Lung (tissue), 12 donors: ENCODE results near the gene HNRNPLL. TPM values are rescaled to one million over a fixed set of nuclear protein-coding genes. Genes with fewer than 3 reads are reported as not detected.
A peak's percentile ranks its signal among the peaks of the same experiment; 100 is the strongest.

Experiments used
- ATAC-seq: fragments of 200-7000 bp; cut with Tn5 transposase; one replicate; pipeline ENCODE4 v1.9.1; 2020; ENCODE audit warnings: moderate number of reproducible peaks; ENCODE audit not compliant: insufficient read depth, low FRiP score
- DNase-seq, 3 donors: peaks; one replicate each; pipeline ENCODE4 v3.0.0-alpha.2; 2013 to 2017
- H3K27ac ChIP-seq, 2 donors: one replicate each; pipeline ENCODE4 v1.5.1; 2013; ENCODE audit warnings: mild to moderate bottlenecking in 2 of 2, moderate library complexity in 2 of 2, control low read depth in 1 of 2, inconsistent platforms in 1 of 2, low read depth in 1 of 2, low read length in 1 of 2
- H3K27me3 ChIP-seq, 3 donors: one replicate each; pipeline ENCODE4 v1.5.1; 2013; ENCODE audit warnings: low read length in 2 of 3; ENCODE audit not compliant: control insufficient read depth in 3 of 3, insufficient read depth in 3 of 3
- H3K36me3 ChIP-seq, 4 donors: one replicate each; pipeline ENCODE4 v1.5.1; 2013; ENCODE audit warnings: low read length in 4 of 4, mild to moderate bottlenecking in 1 of 4, moderate library complexity in 1 of 4; ENCODE audit not compliant: control insufficient read depth in 4 of 4, insufficient read depth in 4 of 4
- H3K4me1 ChIP-seq, 5 donors: one replicate each; pipeline ENCODE4 v1.5.1; 2013; ENCODE audit warnings: low read length in 5 of 5, mild to moderate bottlenecking in 2 of 5, moderate library complexity in 1 of 5; ENCODE audit not compliant: control insufficient read depth in 5 of 5, insufficient read depth in 5 of 5
- H3K4me3 ChIP-seq: one replicate; pipeline ENCODE4 v1.5.1; 2013; ENCODE audit warnings: mild to moderate bottlenecking, control low read depth, moderate library complexity
- H3K9ac ChIP-seq, 2 donors: one replicate each; pipeline ENCODE4 v1.5.1; 2013; ENCODE audit warnings: low read length in 2 of 2, control low read depth in 1 of 2; ENCODE audit not compliant: insufficient read depth in 1 of 2
- H3K9me3 ChIP-seq, 4 donors: one replicate each; pipeline ENCODE4 v1.5.1; 2013; ENCODE audit warnings: low read length in 3 of 4, mild to moderate bottlenecking in 1 of 4, moderate library complexity in 1 of 4; ENCODE audit not compliant: control insufficient read depth in 4 of 4, insufficient read depth in 3 of 4
- WGBS, 2 donors: extraction: QIAGEN DNeasy Blood & Tissue Kit; methylation state at CpG; one replicate each; pipeline ENCODE4 v1.1.7; 2013; 5-methylcytosine and 5-hydroxymethylcytosine counted together
- polyA plus RNA-seq, 2 donors: library from polyadenylated mRNA; stranded (reverse); fragments of 200-250 nt; gene quantifications; one replicate each; pipeline ENCODE4 v1.2.1, GENCODE V29; 2013
- total RNA-seq, 2 donors: library from RNA; depleted of rRNA in 1 of 2; stranded (reverse); fragments of >200 nt in 1 of 2; gene quantifications; one replicate each; pipeline ENCODE4 v1.2.1, GENCODE V29; 2014 to 2021
- TF ChIP-seq, protein P1 (sequence below): IDR thresholded peaks from 2 replicates; pipeline ENCODE4 v1.5.1; 2012; ENCODE audit warnings: mild to moderate bottlenecking; ENCODE audit errors: control extremely low read depth, extremely low read depth
- donor health status: control.
- donor health status: control.
- donor health status: Bipolar disorder and iron deficiency.
- donor health status: healthy.
- donor health status: DM: yes; HTN: yes; CAD: no.

The HNRNPLL gene
- total and polyA plus RNA-seq, 4 donors: 12.4 to 88.8 (median 30.7) TPM

DNA sequence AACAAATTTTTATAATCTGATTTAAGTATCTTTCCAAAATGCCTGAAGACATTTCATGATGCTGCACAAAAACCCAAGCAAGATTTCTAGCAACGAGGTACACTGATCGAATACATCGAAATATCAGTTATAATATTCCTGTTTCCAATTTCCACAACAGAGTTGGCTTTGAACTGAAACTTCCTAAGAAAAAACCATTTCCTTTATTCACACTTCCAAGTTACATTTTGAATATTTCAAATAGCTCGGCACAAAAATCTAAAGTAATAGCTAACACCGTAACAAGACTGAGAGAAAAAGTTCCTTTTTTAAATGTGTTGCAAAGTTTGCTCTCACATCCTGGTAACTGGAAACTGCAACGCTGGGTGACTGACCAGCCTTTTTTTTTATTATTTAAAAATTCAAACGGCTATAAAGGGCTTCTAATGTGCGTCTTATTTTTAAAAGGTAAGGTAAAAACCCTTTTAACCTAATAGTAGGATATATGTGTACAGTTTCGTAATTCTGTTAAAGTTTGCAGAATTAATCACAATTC lies 1.7 kb downstream of the HNRNPLL start:
- no peak overlapping the region for H3K27ac ChIP-seq
- H3K4me3 ChIP-seq: no peak overlapping the region
- peaks cover 2 to 44% (median 14%) of the 10 kb centered on the region in 5 donors for H3K4me1 ChIP-seq
- H3K9ac ChIP-seq: peak overlapping the region; percentile 76
- DNase-seq (peak in 2 of 3 donors; percentile 44 to 64), ATAC-seq (no peak)
- 14 to 18% methylated on average over 9 of the region's 9 CpGs for WGBS, 2 donors
- no peaks in the 10 kb centered on the region for H3K27me3 ChIP-seq
- no peaks in the 10 kb centered on the region for H3K9me3 ChIP-seq
- TF ChIP-seq, protein P1, sequence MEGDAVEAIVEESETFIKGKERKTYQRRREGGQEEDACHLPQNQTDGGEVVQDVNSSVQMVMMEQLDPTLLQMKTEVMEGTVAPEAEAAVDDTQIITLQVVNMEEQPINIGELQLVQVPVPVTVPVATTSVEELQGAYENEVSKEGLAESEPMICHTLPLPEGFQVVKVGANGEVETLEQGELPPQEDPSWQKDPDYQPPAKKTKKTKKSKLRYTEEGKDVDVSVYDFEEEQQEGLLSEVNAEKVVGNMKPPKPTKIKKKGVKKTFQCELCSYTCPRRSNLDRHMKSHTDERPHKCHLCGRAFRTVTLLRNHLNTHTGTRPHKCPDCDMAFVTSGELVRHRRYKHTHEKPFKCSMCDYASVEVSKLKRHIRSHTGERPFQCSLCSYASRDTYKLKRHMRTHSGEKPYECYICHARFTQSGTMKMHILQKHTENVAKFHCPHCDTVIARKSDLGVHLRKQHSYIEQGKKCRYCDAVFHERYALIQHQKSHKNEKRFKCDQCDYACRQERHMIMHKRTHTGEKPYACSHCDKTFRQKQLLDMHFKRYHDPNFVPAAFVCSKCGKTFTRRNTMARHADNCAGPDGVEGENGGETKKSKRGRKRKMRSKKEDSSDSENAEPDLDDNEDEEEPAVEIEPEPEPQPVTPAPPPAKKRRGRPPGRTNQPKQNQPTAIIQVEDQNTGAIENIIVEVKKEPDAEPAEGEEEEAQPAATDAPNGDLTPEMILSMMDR: no peak
- no peaks in the 10 kb centered on the region for H3K36me3 ChIP-seq

DNA sequence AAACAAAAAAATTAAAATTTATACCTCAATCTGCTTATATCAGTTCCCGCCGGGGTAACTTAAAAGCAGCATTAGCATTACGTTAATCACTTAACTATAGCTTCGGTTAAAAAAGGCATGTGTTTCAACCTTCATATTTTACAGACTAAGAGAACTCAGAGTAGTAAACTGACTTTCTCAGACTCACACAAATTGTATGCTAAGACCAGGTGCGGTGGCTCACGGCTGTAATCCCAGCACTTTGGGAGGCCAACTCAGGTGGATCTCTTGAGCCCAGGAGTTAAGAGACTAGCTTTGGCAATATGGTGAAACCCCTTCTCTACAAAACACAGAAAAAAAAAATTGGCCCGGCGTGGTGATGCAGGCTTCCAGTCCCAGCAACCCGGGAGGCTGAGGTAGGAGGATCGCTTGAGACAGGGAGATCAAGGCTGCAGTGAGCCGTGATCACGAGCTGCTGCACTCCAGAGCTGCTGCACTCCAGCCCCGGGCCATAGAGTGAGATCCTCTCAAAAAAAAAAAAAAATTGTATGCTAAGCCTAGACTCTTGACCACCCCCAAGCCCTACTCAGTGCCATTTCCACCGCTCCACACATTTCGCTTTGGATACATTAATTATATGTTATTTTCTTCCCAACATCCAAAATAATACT lies 2.4 kb downstream of the HNRNPLL start:
- H3K4me1 ChIP-seq: peaks cover 2 to 44% (median 14%) of the 10 kb centered on the region in 5 donors
- 38 to 52% methylated on average over 15 of the region's 15 CpGs for WGBS, 2 donors
- H3K9ac ChIP-seq: peak overlapping the region; percentile 76
- ATAC-seq (no peak), DNase-seq (peak; percentile 26 to 48 (median 47))
- peak overlapping the region in 1 of 2 donors; percentile 70 for H3K27ac ChIP-seq
- no peaks in the 10 kb centered on the region for H3K36me3 ChIP-seq
- H3K4me3 ChIP-seq: no peak overlapping the region
- no peaks in the 10 kb centered on the region for H3K27me3 ChIP-seq
- TF ChIP-seq, protein P1: no peak
- no peaks in the 10 kb centered on the region for H3K9me3 ChIP-seq

DNA sequence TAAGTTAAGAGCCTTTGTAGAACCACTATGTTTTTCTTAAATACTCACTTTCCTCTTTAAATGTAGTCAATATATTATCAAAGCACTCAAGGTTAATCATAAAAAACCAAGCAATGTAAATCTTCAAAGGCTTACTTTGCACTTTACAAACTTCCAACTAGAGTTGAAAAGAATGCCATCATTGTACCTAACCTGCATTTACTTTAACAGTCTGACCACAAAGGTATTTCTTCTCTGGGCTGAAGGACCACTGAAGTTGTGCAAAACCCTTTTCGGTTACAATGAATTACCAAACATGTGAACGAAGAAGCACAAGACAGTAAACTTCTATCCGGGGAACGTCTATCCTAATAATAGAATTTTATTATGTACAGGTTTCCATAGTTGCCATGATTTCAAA lies 3.0 kb downstream of the HNRNPLL start:
- H3K4me1 ChIP-seq: peaks cover 4 to 44% (median 14%) of the 10 kb centered on the region in 5 donors

More for the DNA sequence above, 3.0 kb downstream of the HNRNPLL start:
- Histone ChIP-seq H3K4me3 (no peak overlapping the region), H3K27ac (no peak overlapping the region), H3K9me3 (no peaks in the 10 kb centered on the region), H3K9ac (peak overlapping the region in 1 of 2 donors; percentile 2), H3K27me3 (no peaks in the 10 kb centered on the region), H3K36me3 (peaks cover 0 to 2% (median 0%) of the 10 kb centered on the region in 4 donors)
- WGBS, 2 donors: 15 to 23% methylated on average over 4 of the region's 4 CpGs
- no peak for ATAC-seq
- peak in 2 of 3 donors; percentile 69 to 71 for DNase-seq
- TF ChIP-seq, protein P1: no peak
